SK-N-SH (cell line): ENCODE results near the gene RAPSN. TPM values are rescaled to one million over a fixed set of nuclear protein-coding genes. Genes with fewer than 3 reads are reported as not detected.

Source experiments
- CTCF ChIA-PET: fragments of 300-600, 350-600 bp; formaldehyde crosslinking; extraction: SDS; loops from one replicate; lab custom pipeline; 2021; lab: Yijun Ruan, JAX
- POLR2A ChIA-PET: fragments of 350-600 bp; sonication (Branson Sonifier 250); formaldehyde crosslinking; extraction: SDS; loops from one replicate; lab custom pipeline; 2020; ENCODE audit warnings: antibody characterized with exemption, inconsistent platforms; lab: Yijun Ruan, JAX
- DNase-seq: peaks from one replicate; pipeline ENCODE4 v3.0.0; 2012
- H2AFZ ChIP-seq: fragments of 200-600 bp; sonication (generic); 2 replicates; pipeline ENCODE4 v1.8.1; 2016; ENCODE audit warnings: antibody characterized with exemption, mild to moderate bottlenecking, low read depth
- H3F3A ChIP-seq: fragments of 200-600 bp; sonication (generic); replicated peaks from 2 replicates; pipeline ENCODE3; 2016; ENCODE audit warnings: antibody characterized with exemption, mild to moderate bottlenecking; ENCODE audit not compliant: insufficient read depth
- H3K27ac ChIP-seq, 2 experiments: fragments of 200-500 bp in 1 of 2; fragments of 200-600 bp in 1 of 2; sonication (Bioruptor generic) in 1 of 2; sonication (generic), shearing (Covaris generic) in 1 of 2; 2 replicates each; pipeline versions ENCODE4 v1.5.1 to v1.6.1; 2014 to 2016; ENCODE audit warnings: low read depth in 2 of 2, inconsistent platforms in 1 of 2, low read length in 1 of 2, mild to moderate bottlenecking in 1 of 2, mixed read lengths in 1 of 2
- H3K27me3 ChIP-seq: fragments of 200-600 bp; sonication (generic), shearing (Covaris generic); 2 replicates; pipeline ENCODE4 v1.6.1; 2016; ENCODE audit warnings: mixed run types; ENCODE audit not compliant: insufficient read depth
- H3K36me3 ChIP-seq, 2 experiments: fragments of 200-500 bp in 1 of 2; fragments of 200-600 bp in 1 of 2; sonication (Bioruptor generic) in 1 of 2; sonication (generic) in 1 of 2; replicated peaks in 1 of 2; 2 replicates each; pipeline versions ENCODE3 to v1.5.1; 2014 to 2016; ENCODE audit warnings: low read length in 1 of 2, mild to moderate bottlenecking in 1 of 2; ENCODE audit not compliant: insufficient read depth in 2 of 2, control insufficient read depth in 1 of 2
- H3K4me1 ChIP-seq, 2 experiments: fragments of 200-500 bp in 1 of 2; fragments of 200-600 bp in 1 of 2; sonication (Bioruptor generic) in 1 of 2; sonication (generic), shearing (Covaris generic) in 1 of 2; 2 replicates each; pipeline versions ENCODE4 v1.5.1 to v1.6.1; 2014 to 2016; ENCODE audit warnings: low read depth in 1 of 2, low read length in 1 of 2, mixed run types in 1 of 2; ENCODE audit not compliant: insufficient read depth in 2 of 2, control insufficient read depth in 1 of 2
- H3K4me2 ChIP-seq: fragments of 200-600 bp; sonication (generic), shearing (Covaris generic); 2 replicates; pipeline ENCODE4 v1.6.1; 2017; ENCODE audit warnings: mixed run types
- H3K4me3 ChIP-seq, 2 experiments: fragments of 200-500 bp in 1 of 2; fragments of 200-600 bp in 1 of 2; sonication (Bioruptor generic) in 1 of 2; sonication (generic), shearing (Covaris generic) in 1 of 2; 2 replicates each; pipeline versions ENCODE4 v1.5.1 to v1.8.1; 2014 to 2016; ENCODE audit warnings: low read depth in 2 of 2, inconsistent platforms in 1 of 2, low read length in 1 of 2, mild to moderate bottlenecking in 1 of 2, mixed read lengths in 1 of 2, moderate library complexity in 1 of 2
- H3K79me2 ChIP-seq: fragments of 200-600 bp; sonication (generic); 2 replicates; pipeline ENCODE4 v1.8.1; 2017; ENCODE audit warnings: mild to moderate bottlenecking; ENCODE audit not compliant: insufficient read depth
- H3K9ac ChIP-seq: fragments of 200-600 bp; sonication (generic); 2 replicates; pipeline ENCODE4 v1.6.1; 2017; ENCODE audit warnings: mixed run types
- H3K9me2 ChIP-seq: fragments of 200-600 bp; sonication (generic); 2 replicates; pipeline ENCODE4 v1.6.1; 2017; ENCODE audit warnings: mixed run types
- H3K9me3 ChIP-seq: fragments of 200-600 bp; sonication (generic); 2 replicates; pipeline ENCODE4 v1.6.1; 2017; ENCODE audit warnings: mixed run types, mild to moderate bottlenecking, moderate library complexity
- H4K20me1 ChIP-seq: fragments of 200-600 bp; sonication (generic); 2 replicates; pipeline ENCODE4 v1.6.1; 2017; ENCODE audit warnings: mild to moderate bottlenecking, mixed run types; ENCODE audit not compliant: insufficient read depth
- CHD2 ChIP-seq: fragments of 150-350 bp; IDR thresholded peaks from 2 replicates; pipeline ENCODE4 v1.6.1; 2018; ENCODE audit warnings: low read length; ENCODE audit not compliant: partially characterized antibody
- CTCF ChIP-seq: fragments of 200-600 bp; sonication (generic); IDR thresholded peaks from 2 replicates; pipeline ENCODE4 v1.6.1; 2017; ENCODE audit warnings: antibody characterized with exemption, mild to moderate bottlenecking, moderate library complexity
- ELF1 ChIP-seq: IDR thresholded peaks from 2 replicates; pipeline ENCODE4 v1.4.0; 2012
- EP300 ChIP-seq, 2 experiments: IDR thresholded peaks; 2 replicates each; pipeline versions ENCODE4 v1.4.0 to v1.6.1; 2012; ENCODE audit warnings: borderline replicate concordance in 1 of 2, low read depth in 1 of 2, low read length in 1 of 2
- EZH2phosphoT487 ChIP-seq: fragments of 200-600 bp; sonication (generic); IDR thresholded peaks from 2 replicates; pipeline ENCODE4 v1.6.1; 2017; ENCODE audit warnings: low read depth, mixed run types, mild to moderate bottlenecking, antibody characterized with exemption, moderate library complexity, borderline replicate concordance
- FOSL2 ChIP-seq: IDR thresholded peaks from 2 replicates; pipeline ENCODE4 v1.4.0; 2012; ENCODE audit warnings: low read depth, mild to moderate bottlenecking, moderate library complexity, borderline replicate concordance
- GABPA ChIP-seq: IDR thresholded peaks from 2 replicates; pipeline ENCODE4 v1.4.0; 2012; ENCODE audit warnings: low read depth, mild to moderate bottlenecking
- GATA2 ChIP-seq: sonication (generic); formaldehyde crosslinking; IDR thresholded peaks from 2 replicates; pipeline ENCODE4 v1.5.0; 2020; ENCODE audit warnings: mild to moderate bottlenecking, missing genetic modification reagents
- MAX ChIP-seq: IDR thresholded peaks from 2 replicates; pipeline ENCODE4 v1.4.0; 2012; ENCODE audit warnings: low read depth
- MEF2A ChIP-seq: IDR thresholded peaks from 2 replicates; pipeline ENCODE4 v1.4.0; 2012; ENCODE audit warnings: low read depth, borderline replicate concordance
- MXI1 ChIP-seq: IDR thresholded peaks from 2 replicates; pipeline ENCODE4 v1.6.1; 2012; ENCODE audit warnings: mild to moderate bottlenecking, low read depth, low read length, improper control_type of control experiment
- PBX3 ChIP-seq: IDR thresholded peaks from 2 replicates; pipeline ENCODE4; 2012
- POLR2AphosphoS5 ChIP-seq: IDR thresholded peaks from 2 replicates; pipeline ENCODE4 v1.6.1; 2012; ENCODE audit warnings: low read depth, low read length
- RAD21 ChIP-seq: IDR thresholded peaks from 2 replicates; pipeline ENCODE4 v1.6.1; 2012; ENCODE audit warnings: mild to moderate bottlenecking, low read length
- RCOR1 ChIP-seq: fragments of 150-350 bp; IDR thresholded peaks from 2 replicates; pipeline ENCODE4 v1.6.1; 2017; ENCODE audit warnings: antibody characterized with exemption, low read length
- REST ChIP-seq: IDR thresholded peaks from 2 replicates; pipeline ENCODE4 v1.6.1; 2012; ENCODE audit warnings: mild to moderate bottlenecking, low read depth, low read length, moderate library complexity
- RFX5 ChIP-seq: IDR thresholded peaks from 2 replicates; pipeline ENCODE4 v1.6.1; 2012; ENCODE audit warnings: mild to moderate bottlenecking, improper control_type of control experiment, low read length
- SIN3A ChIP-seq: IDR thresholded peaks from 2 replicates; pipeline ENCODE4 v1.6.1; 2012; ENCODE audit warnings: low read depth, mild to moderate bottlenecking, low read length, moderate library complexity, borderline replicate concordance
- SMC3 ChIP-seq: IDR thresholded peaks from 2 replicates; pipeline ENCODE4 v1.6.1; 2012; ENCODE audit warnings: low read depth, low read length, improper control_type of control experiment
- TEAD4 ChIP-seq: IDR thresholded peaks from 2 replicates; pipeline ENCODE4 v1.4.0; 2012; ENCODE audit warnings: mild to moderate bottlenecking, borderline replicate concordance; ENCODE audit not compliant: insufficient read depth
- USF1 ChIP-seq: IDR thresholded peaks from 2 replicates; pipeline ENCODE4 v1.4.0; 2012; ENCODE audit warnings: low read depth, borderline replicate concordance
- USF2 ChIP-seq: fragments of 150-350 bp; IDR thresholded peaks from 2 replicates; pipeline ENCODE4 v1.6.1; 2017; ENCODE audit warnings: antibody characterized with exemption, low read length, low read depth, borderline replicate concordance
- WGBS: methylation state at CpG from one replicate; pipeline ENCODE4 v1.1.6; 2017; ENCODE audit warnings: low lambda C conversion rate; 5-methylcytosine and 5-hydroxymethylcytosine counted together
- polyA plus RNA-seq, 3 experiments: library from polyadenylated mRNA; depleted of rRNA; stranded (reverse); fragments of >200 nt; gene quantifications; 2 replicates each; pipeline ENCODE4 v1.2.3, GENCODE V29; 2012

The RAPSN gene
- polyA plus RNA-seq, 1 of the 3 experiments (the other 2 are of a cell fraction), result 0.07 TPM

GRCh38 chr11:47407746-47408590, 41.0 kb downstream of the RAPSN start, which contains the start of gene SLC39A13:
Gene SLC39A13 (plus strand): TSS chr11:47408590. CDS start chr11:47410095, 1,505 bp downstream.
- Histone ChIP-seq H3K27me3 (no peaks in the 10 kb centered on the region), H4K20me1 (0 out of 2 replicates have a peak, but pooled peaks cover 3% of the 10 kb centered on the region), H3K4me2 (peak within 1 kb of the TSS; percentile 100), H3K9me2 (no peaks in the 10 kb centered on the region), H3K4me1 (peaks cover 21 to 40% of the 10 kb centered on the region in 2 experiments; a peak in 2 of 4 replicates), H3K4me3 (peak within 1 kb of the TSS; percentile 64 to 99), H3K79me2 (peaks cover 41% of the 10 kb centered on the region), H3K27ac (peak within 1 kb of the TSS; percentile 95 to 97), H3K36me3 (peaks cover 17 to 19% of the 10 kb centered on the region in 2 experiments), H2AFZ (peak within 1 kb of the TSS; percentile 44), H3K9me3 (no peaks in the 10 kb centered on the region), H3F3A (peaks cover 10% of the 10 kb centered on the region), H3K9ac (peak within 1 kb of the TSS; percentile 100)
- CTCF ChIA-PET, result interaction anchor here (0.6 to 20.7 kb wide), 13 partner anchors 8 to 229 kb away, joined by 3 to 239 read pairs (median 4); partner anchors contain the start of genes PSMC3 and SPI1
- 15% methylated on average over 16 of the region's 70 CpGs for WGBS
- POLR2A ChIA-PET, result no interaction called here
- DNase-seq, result peak; percentile 99
- TF ChIP-seq TEAD4, result no peak; the same call in 1 of the 2 replicates
- peak; percentile 44 to 48; a peak in 2 of 4 replicates for TF ChIP-seq EP300 (IDR thresholded peaks at IDR 0.05; ENCODE audit: borderline replicate concordance in 1 of 2, low read depth in 1 of 2, low read length in 1 of 2)
- peak; percentile 50; the same call in 1 of the 2 replicates for TF ChIP-seq USF1
- peak; percentile 64 for TF ChIP-seq ELF1
- TF ChIP-seq GATA2 (CRISPR knock-in tag), result no peak
- peak; percentile 45 for TF ChIP-seq PBX3
- TF ChIP-seq REST, result 0 out of 2 replicates have a peak, but pooled peaks have one; percentile 54
- peak; percentile 34; the same call in 1 of the 2 replicates for TF ChIP-seq RCOR1
- peak; percentile 83 for TF ChIP-seq MXI1
- TF ChIP-seq FOSL2, result no peak; the same call in 1 of the 2 replicates
- peak; percentile 75; the same call in 1 of the 2 replicates for TF ChIP-seq MAX
- peak; percentile 82 for TF ChIP-seq CHD2
- TF ChIP-seq SIN3A, result peak; percentile 92; the same call in 1 of the 2 replicates
- TF ChIP-seq EZH2phosphoT487, result no peak
- peak; percentile 55 for TF ChIP-seq RFX5
- TF ChIP-seq USF2, result no peak
- TF ChIP-seq MEF2A, result no peak; the same call in 1 of the 2 replicates
- peak; percentile 49 for TF ChIP-seq SMC3
- peak; percentile 81 for TF ChIP-seq POLR2AphosphoS5
- peak; percentile 80 for TF ChIP-seq CTCF
- TF ChIP-seq GABPA, result peak; percentile 92
- peak; percentile 78 for TF ChIP-seq RAD21
